HG03378 (cell line): ENCODE data around the gene LSAMP.
"Not testable (repeated sequence)": the region's sequence is repeated elsewhere in the genome, so short reads cannot be mapped to it uniquely, and the experiment has no call there.

ENCODE experiments used
- ATAC-seq: cut with Tn5 transposase; IDR thresholded peaks from one replicate; pipeline ENCODE4 v1.9.1; 2021; ENCODE audit warnings: mild to moderate bottlenecking, moderate library complexity; ENCODE audit not compliant: unreplicated experiment

LSAMP gene

DNA sequence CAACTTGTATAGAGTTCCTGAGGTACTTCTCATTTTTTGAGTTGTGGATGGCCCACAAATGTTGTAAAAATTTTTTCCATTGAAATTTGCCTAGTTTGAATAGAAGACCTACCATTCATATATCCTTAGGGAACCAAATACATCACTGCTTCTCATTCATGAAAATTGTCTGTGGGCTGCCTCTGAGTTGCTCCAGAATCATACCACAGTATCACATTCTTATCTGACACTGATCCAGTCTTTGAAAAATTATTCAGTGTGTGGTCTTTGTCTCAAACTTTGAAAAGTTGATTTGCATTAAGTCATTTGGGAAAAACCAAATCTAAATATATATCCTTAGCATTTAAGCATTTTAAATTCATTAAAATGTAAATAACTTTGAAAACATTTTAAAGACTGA, 321.1 kb downstream of the LSAMP start:
- no peak for ATAC-seq

- no peak for ATAC-seq
Measured at GRCh38 chr3:116118475-116119169, 326.7 kb downstream of the LSAMP start.

- no peak for ATAC-seq
Measured at GRCh38 chr3:116114586-116114985, 330.7 kb downstream of the LSAMP start.

- no peak for ATAC-seq
Measured at GRCh38 chr3:116112696-116113095, 332.6 kb downstream of the LSAMP start.

GRCh38 chr3:116111765-116112164, 333.5 kb downstream of the LSAMP start:
- ATAC-seq, result no peak

DNA sequence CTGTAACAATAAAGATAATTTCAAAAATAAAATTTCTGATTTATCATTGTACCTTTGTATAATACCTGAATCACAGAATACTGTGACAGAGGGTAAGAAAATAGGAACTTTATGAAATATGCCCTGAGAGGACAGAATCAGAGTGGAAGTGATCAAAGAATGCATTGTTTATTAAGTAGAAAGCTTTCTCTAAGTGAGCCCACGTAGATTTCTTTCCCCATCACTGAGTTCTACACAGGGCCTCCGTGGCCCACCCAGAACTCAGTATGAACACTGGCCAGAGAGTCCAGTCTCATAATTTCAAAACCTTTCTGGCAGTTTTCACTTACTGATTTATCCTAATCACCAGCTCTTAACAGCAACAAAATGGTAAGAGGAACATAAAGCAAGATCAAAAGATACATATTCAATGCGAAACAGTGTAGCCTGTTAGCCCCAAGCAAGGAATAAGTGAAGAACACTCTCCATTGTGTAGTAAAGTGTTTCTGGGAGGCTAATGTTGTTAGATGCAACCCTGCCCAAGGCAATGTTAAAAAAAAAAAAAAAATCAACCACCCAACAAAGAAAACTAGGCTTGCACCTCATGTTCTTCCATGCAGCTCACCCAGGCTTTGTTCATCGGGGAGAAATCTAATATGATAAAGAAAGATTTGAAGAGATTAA, 341.3 kb downstream of the LSAMP start:
- no peak for ATAC-seq

- no peak for ATAC-seq
Measured at GRCh38 chr3:116102037-116102436, 343.2 kb downstream of the LSAMP start.

- ATAC-seq, result no peak
Measured at GRCh38 chr3:116097226-116097625, 348.1 kb downstream of the LSAMP start.

GRCh38 chr3:116096631-116097030, 348.7 kb downstream of the LSAMP start:
- no peak for ATAC-seq

- no peak for ATAC-seq
Measured at GRCh38 chr3:116093374-116093773, 351.9 kb downstream of the LSAMP start.

DNA sequence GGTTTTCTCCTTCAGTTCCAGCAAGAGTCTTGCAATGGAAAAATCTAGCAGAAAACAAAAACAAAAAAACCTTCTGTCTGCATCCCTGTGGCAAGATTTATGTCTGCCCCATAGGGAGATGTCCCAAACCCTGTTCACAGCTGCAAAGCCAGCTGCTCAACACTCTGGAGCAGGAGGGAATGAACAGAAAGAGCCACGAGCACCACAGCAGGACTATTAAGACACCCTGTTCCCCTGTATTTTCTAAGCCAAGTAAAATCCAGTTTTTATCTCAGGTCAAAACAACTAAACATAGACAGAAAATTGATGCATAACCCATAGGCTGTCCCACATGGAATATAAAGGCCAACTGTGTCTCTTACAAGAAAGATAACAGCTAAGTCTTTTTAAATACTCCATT, 357.9 kb downstream of the LSAMP start:
- ATAC-seq, result no peak

- ATAC-seq, result no peak
Measured at GRCh38 chr3:116084999-116085791, 360.1 kb downstream of the LSAMP start.

DNA sequence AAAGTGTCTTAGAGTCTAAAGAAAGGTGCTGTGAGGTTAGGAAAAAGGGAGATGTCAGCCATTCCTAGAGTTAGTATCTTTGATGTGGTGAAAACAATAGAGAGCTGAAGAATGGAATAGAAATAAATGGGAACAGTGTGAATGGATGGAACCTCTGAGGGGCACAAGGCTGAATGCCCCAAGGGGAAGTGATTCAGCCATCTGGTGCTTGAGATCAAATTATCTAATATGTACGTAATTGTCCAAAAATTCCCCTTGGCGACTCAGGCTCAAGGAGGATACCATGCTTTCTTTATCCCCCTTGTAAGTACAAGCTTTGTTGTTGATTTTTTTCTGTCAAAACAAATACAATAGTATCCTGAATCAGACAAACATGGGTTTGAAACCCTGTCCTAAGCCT, 361.6 kb downstream of the LSAMP start:
- ATAC-seq, result no peak

DNA sequence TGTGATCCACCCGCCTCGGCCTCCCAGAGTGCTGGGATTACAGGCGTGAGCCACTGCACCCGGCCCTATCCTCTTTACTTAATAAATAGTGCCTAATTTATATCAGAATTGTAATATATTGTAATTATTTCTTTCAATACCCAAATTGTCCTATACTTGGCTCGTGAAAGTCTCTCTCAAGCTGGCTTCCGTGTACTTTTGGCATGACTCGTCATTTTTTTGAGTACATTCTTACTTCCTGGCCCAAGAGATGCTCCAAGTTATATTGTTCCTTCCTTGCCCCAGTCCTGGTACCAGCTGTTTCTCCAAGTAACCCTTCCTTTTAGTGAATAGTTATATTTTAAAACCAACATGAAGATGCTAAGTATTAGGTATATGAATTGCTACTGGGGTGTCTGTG, 366.7 kb downstream of the LSAMP start:
- ATAC-seq, result no peak

DNA sequence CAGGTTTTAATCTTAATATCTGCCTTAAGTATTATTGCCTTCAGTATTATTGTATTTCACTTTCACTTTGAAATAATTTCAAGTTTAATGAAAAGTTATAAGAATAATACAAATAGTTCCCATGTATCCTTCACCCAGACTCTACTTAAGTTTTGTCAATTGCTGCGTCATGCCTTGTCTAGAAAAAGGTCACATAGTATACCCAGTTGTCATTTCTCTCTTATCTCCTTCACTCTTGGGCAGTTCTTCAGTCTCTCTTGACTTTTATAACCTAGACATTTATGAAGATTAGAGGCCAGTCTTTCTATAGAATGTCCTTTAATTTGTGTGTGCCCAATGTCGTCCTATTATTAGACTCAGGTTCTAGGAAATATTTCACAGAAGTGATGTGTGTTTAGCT, 367.7 kb downstream of the LSAMP start:
- ATAC-seq, result no peak

- ATAC-seq, result no peak
Measured at GRCh38 chr3:116077059-116077458, 368.2 kb downstream of the LSAMP start.

GRCh38 chr3:116070516-116071278, 374.6 kb downstream of the LSAMP start:
- ATAC-seq, result not testable (repeated sequence)

DNA sequence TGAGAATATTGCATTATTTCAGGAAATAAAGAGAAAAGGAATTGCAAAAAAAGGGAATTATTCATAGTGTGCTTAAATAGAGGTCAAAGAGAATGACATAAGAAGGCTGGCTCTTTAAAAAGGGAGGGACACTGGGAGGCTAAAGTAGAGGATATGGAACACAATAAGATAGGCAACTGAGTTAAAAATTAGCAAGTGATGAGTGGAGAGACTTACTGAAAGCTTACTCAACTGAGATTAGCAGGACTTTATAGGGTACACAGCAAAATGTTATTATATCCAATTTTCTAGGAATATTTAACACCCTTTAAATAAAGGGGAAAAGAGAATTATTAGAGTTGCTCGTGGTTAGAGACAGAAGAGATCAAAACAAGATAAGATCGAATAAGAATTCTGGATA, 375.2 kb downstream of the LSAMP start:
- no peak for ATAC-seq

DNA sequence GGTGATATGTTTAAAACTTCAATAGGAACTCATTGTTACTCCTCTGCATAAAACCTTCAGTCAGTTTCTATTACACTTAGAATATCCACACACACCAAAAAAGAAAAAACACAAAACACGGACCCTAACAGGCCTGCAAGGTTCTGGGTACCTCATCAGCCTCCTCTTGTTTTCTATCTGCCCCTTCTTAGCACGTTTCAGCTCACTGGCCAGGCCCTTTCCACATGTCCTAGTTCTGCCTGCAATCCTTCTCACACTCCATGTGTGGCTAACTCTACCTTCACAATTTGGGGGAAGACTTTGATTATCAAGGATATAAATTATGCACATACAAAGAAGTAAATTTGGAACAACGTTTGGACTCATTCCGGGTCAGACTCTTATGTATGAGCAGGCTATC, 376.3 kb downstream of the LSAMP start:
- ATAC-seq, result no peak

GRCh38 chr3:116067326-116067725, 378.0 kb downstream of the LSAMP start:
- peak; percentile 83 for ATAC-seq

- no peak for ATAC-seq
Measured at GRCh38 chr3:116065501-116065900, 379.8 kb downstream of the LSAMP start.
